ENCODE data around the gene CAMP.
"Not testable (repeated sequence)": the region's sequence is repeated elsewhere in the genome, so short reads cannot be mapped to it uniquely, and the experiment has no call there.

DNA sequence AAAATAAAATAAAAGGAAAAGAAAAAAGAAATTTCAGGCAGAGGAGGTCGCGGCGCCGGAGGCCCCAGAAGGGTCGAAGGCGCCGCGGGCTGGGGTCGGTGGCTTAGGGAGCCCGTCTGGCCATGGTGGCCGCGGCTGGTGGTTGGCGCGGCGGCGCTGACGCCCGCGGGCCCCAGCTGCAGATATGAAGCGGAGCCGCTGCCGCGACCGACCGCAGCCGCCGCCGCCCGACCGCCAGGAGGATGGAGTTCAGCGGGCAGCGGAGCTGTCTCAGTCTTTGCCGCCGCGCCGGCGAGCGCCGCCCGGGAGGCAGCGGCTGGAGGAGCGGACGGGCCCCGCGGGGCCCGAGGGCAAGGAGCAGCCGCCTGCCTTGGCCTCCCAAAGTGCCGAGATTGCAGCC, 12.8 kb upstream of the CAMP start:
- not testable (repeated sequence) for TF ChIP-seq EZH2 (IDR thresholded peaks at IDR 0.05; ENCODE audit: borderline replicate concordance, insufficient read depth, low read length, poor library complexity, severe bottlenecking); TAF1 (IDR thresholded peaks at IDR 0.05; ENCODE audit: low read depth); POLR2AphosphoS5 (IDR thresholded peaks at IDR 0.05); EP300 (conservative IDR thresholded peaks at IDR 0.05; ENCODE audit: poor library complexity, severe bottlenecking); SMC3 (conservative IDR thresholded peaks at IDR 0.05; ENCODE audit: poor library complexity)
- TF ChIP-seq, protein P1, sequence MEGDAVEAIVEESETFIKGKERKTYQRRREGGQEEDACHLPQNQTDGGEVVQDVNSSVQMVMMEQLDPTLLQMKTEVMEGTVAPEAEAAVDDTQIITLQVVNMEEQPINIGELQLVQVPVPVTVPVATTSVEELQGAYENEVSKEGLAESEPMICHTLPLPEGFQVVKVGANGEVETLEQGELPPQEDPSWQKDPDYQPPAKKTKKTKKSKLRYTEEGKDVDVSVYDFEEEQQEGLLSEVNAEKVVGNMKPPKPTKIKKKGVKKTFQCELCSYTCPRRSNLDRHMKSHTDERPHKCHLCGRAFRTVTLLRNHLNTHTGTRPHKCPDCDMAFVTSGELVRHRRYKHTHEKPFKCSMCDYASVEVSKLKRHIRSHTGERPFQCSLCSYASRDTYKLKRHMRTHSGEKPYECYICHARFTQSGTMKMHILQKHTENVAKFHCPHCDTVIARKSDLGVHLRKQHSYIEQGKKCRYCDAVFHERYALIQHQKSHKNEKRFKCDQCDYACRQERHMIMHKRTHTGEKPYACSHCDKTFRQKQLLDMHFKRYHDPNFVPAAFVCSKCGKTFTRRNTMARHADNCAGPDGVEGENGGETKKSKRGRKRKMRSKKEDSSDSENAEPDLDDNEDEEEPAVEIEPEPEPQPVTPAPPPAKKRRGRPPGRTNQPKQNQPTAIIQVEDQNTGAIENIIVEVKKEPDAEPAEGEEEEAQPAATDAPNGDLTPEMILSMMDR (IDR thresholded peaks at IDR 0.05; ENCODE audit: poor library complexity, severe bottlenecking): not testable (repeated sequence)
